Naive B cell (primary cell): ENCODE data around the gene ANK2. TPM values are rescaled to one million over a fixed set of nuclear protein-coding genes. Genes with fewer than 3 reads are reported as not detected.
"Not testable (repeated sequence)": the region's sequence is repeated elsewhere in the genome, so short reads cannot be mapped to it uniquely, and the experiment has no call there.

ENCODE experiments used
- ATAC-seq, 2 donors: fragments of 150-1000 bp; cut with Tn5 transposase; 2 replicates each; pipeline ENCODE4 v1.10.0; 2021; ENCODE audit warnings: low read depth in 2 of 2, mild to moderate bottlenecking in 2 of 2, moderate library complexity in 2 of 2
- DNase-seq: peaks from one replicate; pipeline ENCODE4 v3.0.0; 2022
- H3K27ac Mint-ChIP-seq, 6 donors: one replicate each; pipeline ENCODE4 v1.8.0; 2020 to 2022; ENCODE audit warnings: mild to moderate bottlenecking in 6 of 6, mixed read lengths in 6 of 6, moderate library complexity in 5 of 6, inconsistent platforms in 2 of 6
- H3K27me3 Mint-ChIP-seq, 3 donors: one replicate each; pipeline ENCODE4 v1.8.0; 2021 to 2022; ENCODE audit warnings: mixed read lengths in 3 of 3, mild to moderate bottlenecking in 1 of 3
- H3K36me3 Mint-ChIP-seq, 2 donors: one replicate each; pipeline ENCODE4 v1.8.0; 2020 to 2022; ENCODE audit warnings: mixed read lengths in 2 of 2, inconsistent platforms in 1 of 2, mild to moderate bottlenecking in 1 of 2
- H3K4me1 Mint-ChIP-seq, 3 donors: one replicate each; pipeline ENCODE4 v1.8.0; 2020 to 2022; ENCODE audit warnings: mixed read lengths in 3 of 3, inconsistent platforms in 1 of 3, mild to moderate bottlenecking in 1 of 3, moderate library complexity in 1 of 3
- H3K4me3 Mint-ChIP-seq, 8 donors: one replicate each; pipeline ENCODE4 v1.8.0; 2020 to 2022; ENCODE audit warnings: mild to moderate bottlenecking in 8 of 8, mixed read lengths in 8 of 8, moderate library complexity in 8 of 8, inconsistent platforms in 2 of 8
- H3K9me3 Mint-ChIP-seq, 7 donors: one replicate each; pipeline ENCODE4 v1.8.0; 2020 to 2022; ENCODE audit warnings: mixed read lengths in 7 of 7, mild to moderate bottlenecking in 5 of 7, inconsistent platforms in 2 of 7, moderate library complexity in 1 of 7
- polyA plus RNA-seq, 6 donors: library from polyadenylated mRNA; unstranded; fragments of 300-500 nt; fragmentation: Illumina TruSeq; gene quantifications; one replicate each; pipeline ENCODE4 v1.2.3, GENCODE V29; 2021; ENCODE audit warnings: low read depth in 6 of 6

Gene ANK2
- polyA plus RNA-seq, 6 donors from 2014 or later, result 0.24 to 0.36 (median 0.28) TPM; not detected in 3

DNA sequence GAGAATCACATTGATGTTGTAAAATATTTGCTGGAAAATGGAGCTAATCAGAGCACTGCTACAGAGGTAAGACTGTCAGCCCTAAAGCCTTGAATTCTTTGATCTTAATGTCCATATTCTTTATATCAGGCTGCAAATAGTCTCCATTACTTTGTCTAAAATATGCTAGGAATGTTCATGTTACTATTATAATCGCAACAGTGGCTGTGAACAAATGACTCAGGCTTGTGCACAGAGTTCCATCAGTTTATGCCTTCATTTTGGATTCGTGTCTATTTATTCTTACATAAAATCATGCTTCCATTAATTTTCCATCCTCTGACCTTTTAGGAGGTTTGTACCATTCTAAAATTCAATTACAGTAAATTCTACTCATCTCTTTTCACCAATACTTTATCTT lies 182.7 kb downstream of the ANK2 start:
- no peaks in the 10 kb centered on the region for H3K36me3 Mint-ChIP-seq
- no peaks in the 10 kb centered on the region for H3K4me1 Mint-ChIP-seq
- H3K27ac Mint-ChIP-seq, result no peak overlapping the region
- no peak overlapping the region for H3K4me3 Mint-ChIP-seq
- no peaks in the 10 kb centered on the region for H3K9me3 Mint-ChIP-seq
- no peak for ATAC-seq
- DNase-seq, result no peak
- H3K27me3 Mint-ChIP-seq, result peaks cover 0 to 7% (median 6%) of the 10 kb centered on the region in 3 donors

DNA sequence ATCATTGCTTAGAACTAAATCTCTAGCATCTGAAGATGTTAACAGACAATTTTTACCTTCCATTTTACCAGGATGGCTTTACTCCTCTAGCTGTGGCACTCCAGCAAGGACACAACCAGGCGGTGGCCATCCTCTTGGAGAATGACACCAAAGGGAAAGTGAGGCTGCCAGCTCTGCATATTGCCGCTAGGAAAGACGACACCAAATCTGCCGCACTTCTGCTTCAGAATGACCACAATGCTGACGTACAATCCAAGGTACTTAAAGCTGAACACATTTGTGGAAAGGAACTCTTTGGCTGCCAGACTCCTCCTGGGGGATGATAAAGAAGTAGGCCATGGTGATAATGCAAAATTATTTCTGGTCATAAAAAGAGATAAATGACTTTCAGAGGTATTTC lies 187.5 kb downstream of the ANK2 start:
- no peak overlapping the region for H3K4me3 Mint-ChIP-seq
- H3K36me3 Mint-ChIP-seq, result no peaks in the 10 kb centered on the region
- DNase-seq, result no peak
- peaks cover 0 to 2% (median 0%) of the 10 kb centered on the region in 7 donors for H3K9me3 Mint-ChIP-seq
- no peaks in the 10 kb centered on the region for H3K4me1 Mint-ChIP-seq
- H3K27me3 Mint-ChIP-seq, result peaks cover 0 to 6% (median 6%) of the 10 kb centered on the region in 3 donors
- no peak for ATAC-seq
- H3K27ac Mint-ChIP-seq, result no peak overlapping the region

DNA sequence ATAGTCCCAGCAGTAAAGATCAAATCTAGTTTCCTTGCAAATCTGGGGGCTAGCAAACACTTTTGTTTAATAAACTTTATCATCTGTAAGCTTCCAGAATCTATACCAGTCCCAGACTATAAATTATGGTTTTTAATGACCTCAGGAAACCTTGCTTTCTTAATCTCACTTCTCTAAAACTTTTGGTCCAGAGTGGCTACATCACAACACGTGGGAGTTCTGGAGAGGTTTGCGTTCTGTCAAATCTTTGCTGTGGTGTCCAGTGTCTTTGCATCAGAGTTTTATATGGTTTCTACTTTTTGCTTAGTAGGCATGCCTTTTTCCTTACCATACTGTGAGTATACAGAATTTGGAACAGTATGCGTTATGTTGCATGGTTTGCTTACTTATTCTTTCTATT lies 193.9 kb downstream of the ANK2 start:
- DNase-seq, result no peak
- ATAC-seq, result no peak
- H3K9me3 Mint-ChIP-seq, result peaks cover 0 to 11% (median 3%) of the 10 kb centered on the region in 7 donors
- H3K4me3 Mint-ChIP-seq, result no peak overlapping the region
- peaks cover 0 to 4% (median 0%) of the 10 kb centered on the region in 3 donors for H3K27me3 Mint-ChIP-seq
- H3K36me3 Mint-ChIP-seq, result no peaks in the 10 kb centered on the region
- H3K27ac Mint-ChIP-seq, result no peak overlapping the region
- H3K4me1 Mint-ChIP-seq, result no peaks in the 10 kb centered on the region

DNA sequence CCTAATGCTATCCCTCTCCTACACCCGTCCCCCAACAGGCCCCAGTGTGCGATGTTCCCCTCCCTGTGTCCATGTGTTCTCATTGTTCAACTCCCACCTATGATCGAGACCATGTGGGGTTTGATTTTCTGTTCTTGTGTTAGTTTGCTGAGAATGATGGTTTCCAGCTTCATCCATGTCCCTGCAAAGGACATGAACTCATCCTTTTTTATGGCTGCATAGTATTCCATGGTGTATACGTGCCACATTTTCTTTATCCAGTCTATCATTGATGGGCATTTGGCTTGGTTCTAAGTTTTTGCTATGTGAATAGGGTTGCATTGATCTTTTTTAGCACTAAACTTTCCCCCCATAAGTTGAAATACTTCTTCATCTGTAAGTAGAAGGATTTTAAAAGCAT lies 195.3 kb downstream of the ANK2 start:
- ATAC-seq, H3K4me1 Mint-ChIP-seq, H3K36me3 Mint-ChIP-seq, DNase-seq, H3K27ac Mint-ChIP-seq, H3K4me3 Mint-ChIP-seq, H3K27me3 Mint-ChIP-seq: not testable (repeated sequence)
- peaks cover 0 to 11% (median 3%) of the 10 kb centered on the region in 7 donors for H3K9me3 Mint-ChIP-seq

DNA sequence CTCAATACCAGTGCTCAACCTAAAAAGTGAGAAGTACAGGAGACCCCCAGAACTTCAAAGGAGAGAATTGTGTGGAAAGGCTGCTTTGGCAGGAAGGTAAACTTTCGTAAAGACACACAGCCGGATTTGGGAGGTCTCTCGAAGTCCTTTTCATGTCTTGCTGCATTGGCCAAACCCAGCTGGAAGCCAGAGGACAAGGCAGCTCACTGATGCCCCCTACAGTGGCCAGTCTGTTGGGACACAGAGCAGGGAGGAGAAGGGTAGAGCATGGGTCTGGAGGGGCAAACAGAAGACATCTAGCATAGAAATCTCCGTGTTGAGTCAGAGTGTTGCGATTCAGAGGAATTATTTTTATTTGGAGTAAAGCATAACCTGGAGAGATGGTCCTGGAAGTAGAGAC lies 198.9 kb downstream of the ANK2 start:
- no peaks in the 10 kb centered on the region for H3K4me1 Mint-ChIP-seq
- no peaks in the 10 kb centered on the region for H3K36me3 Mint-ChIP-seq
- no peak overlapping the region for H3K4me3 Mint-ChIP-seq
- ATAC-seq (no peak), DNase-seq (no peak)
- H3K9me3 Mint-ChIP-seq, result peaks cover 0 to 11% (median 3%) of the 10 kb centered on the region in 7 donors
- peaks cover 0 to 4% (median 0%) of the 10 kb centered on the region in 3 donors for H3K27me3 Mint-ChIP-seq
- H3K27ac Mint-ChIP-seq, result peak overlapping the region in 1 of 6 donors; percentile 28

- Mint-ChIP-seq H3K27ac (no peak overlapping the region), H3K36me3 (no peaks in the 10 kb centered on the region), H3K4me1 (no peaks in the 10 kb centered on the region), H3K9me3 (no peaks in the 10 kb centered on the region), H3K4me3 (no peak overlapping the region), H3K27me3 (peaks cover 0 to 12% (median 6%) of the 10 kb centered on the region in 3 donors)
- DNase-seq (no peak), ATAC-seq (no peak)
Measured at GRCh38 chr4:113255628-113256027, 206.2 kb downstream of the ANK2 start.

DNA sequence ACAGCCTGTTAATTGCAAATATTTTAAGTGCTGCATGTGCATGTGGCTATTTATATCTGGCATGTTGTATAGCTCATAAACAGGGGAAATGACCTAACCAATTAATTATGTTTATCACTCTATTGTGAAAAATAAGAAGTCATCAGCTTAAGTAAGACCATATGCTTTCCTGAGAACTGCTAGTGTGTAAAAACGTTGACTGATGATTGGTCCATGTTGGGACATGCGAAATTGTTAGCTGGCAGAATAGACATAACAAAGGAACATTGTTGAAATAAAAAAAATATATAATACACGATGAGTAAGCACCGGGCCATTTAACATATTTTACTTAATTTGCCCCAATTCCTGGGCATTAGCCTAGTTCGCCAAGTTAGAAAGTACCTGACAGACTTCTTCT lies 207.5 kb downstream of the ANK2 start:
- no peak for ATAC-seq
- no peak for DNase-seq
- Mint-ChIP-seq H3K9me3 (no peaks in the 10 kb centered on the region), H3K4me1 (no peaks in the 10 kb centered on the region), H3K36me3 (no peaks in the 10 kb centered on the region), H3K27me3 (peaks cover 0 to 18% (median 6%) of the 10 kb centered on the region in 3 donors), H3K4me3 (no peak overlapping the region), H3K27ac (no peak overlapping the region)

DNA sequence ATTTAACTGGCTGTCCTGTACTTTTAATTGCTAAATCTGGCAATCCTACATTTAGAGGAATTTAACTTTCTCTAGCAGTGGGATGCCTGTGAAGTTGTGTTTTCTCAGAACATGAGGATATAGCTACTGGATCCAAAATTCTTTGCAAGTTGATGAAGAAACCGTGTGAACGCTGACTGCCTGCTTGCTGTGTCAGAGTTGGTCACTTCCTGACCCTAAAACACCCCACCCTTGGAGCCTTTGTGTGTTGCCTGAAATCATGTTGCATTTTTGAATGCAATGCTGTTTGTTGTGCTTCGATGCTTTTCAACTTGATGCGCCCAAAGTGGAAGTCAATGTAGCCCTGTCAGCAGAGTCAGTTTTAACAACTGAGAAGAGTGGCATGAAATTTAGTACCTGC lies 211.2 kb downstream of the ANK2 start:
- Mint-ChIP-seq H3K27ac (no peak overlapping the region), H3K4me1 (no peaks in the 10 kb centered on the region), H3K4me3 (no peak overlapping the region), H3K9me3 (peaks cover 0 to 1% (median 0%) of the 10 kb centered on the region in 7 donors), H3K36me3 (no peaks in the 10 kb centered on the region), H3K27me3 (peaks cover 0 to 17% (median 6%) of the 10 kb centered on the region in 3 donors)
- ATAC-seq (no peak), DNase-seq (no peak)

DNA sequence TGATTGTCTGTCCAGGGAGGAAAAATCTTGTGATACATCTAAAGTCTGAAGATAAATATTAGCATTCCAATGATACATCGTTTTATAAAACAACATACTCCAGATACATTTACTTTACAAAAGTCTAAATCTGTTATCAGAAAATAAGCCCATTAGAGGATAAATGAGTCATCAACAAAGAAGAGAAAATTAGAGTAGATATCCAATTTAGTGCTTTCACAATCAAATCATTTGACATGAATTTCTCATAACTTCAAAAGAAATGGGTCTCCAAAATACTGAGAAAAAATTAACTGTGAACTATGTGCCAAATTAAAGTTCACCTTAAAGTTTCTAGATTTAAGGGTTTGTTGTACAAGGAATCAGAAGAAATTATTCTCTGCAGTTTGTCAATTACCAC lies 213.8 kb downstream of the ANK2 start:
- Mint-ChIP-seq H3K27me3 (peaks cover 0 to 13% (median 2%) of the 10 kb centered on the region in 3 donors), H3K27ac (no peak overlapping the region), H3K36me3 (no peaks in the 10 kb centered on the region), H3K4me1 (no peaks in the 10 kb centered on the region), H3K9me3 (peaks cover 0 to 7% (median 3%) of the 10 kb centered on the region in 7 donors), H3K4me3 (no peak overlapping the region)
- no peak for ATAC-seq
- DNase-seq, result no peak

- H3K4me3 Mint-ChIP-seq, result no peak overlapping the region
- no peaks in the 10 kb centered on the region for H3K4me1 Mint-ChIP-seq
- ATAC-seq (no peak), DNase-seq (no peak)
- no peaks in the 10 kb centered on the region for H3K36me3 Mint-ChIP-seq
- peaks cover 0 to 6% (median 3%) of the 10 kb centered on the region in 7 donors for H3K9me3 Mint-ChIP-seq
- no peak overlapping the region for H3K27ac Mint-ChIP-seq
- H3K27me3 Mint-ChIP-seq, result peaks cover 0 to 11% (median 9%) of the 10 kb centered on the region in 3 donors
Measured at GRCh38 chr4:113270520-113271319, 221.3 kb downstream of the ANK2 start.

- Mint-ChIP-seq H3K4me3 (no peak overlapping the region), H3K36me3 (no peaks in the 10 kb centered on the region), H3K9me3 (peaks cover 0 to 2% (median 0%) of the 10 kb centered on the region in 7 donors), H3K4me1 (no peaks in the 10 kb centered on the region), H3K27me3 (peaks cover 8 to 17% (median 16%) of the 10 kb centered on the region in 3 donors), H3K27ac (no peak overlapping the region)
- DNase-seq (no peak), ATAC-seq (no peak)
Measured at GRCh38 chr4:113272523-113272922, 223.1 kb downstream of the ANK2 start.

GRCh38 chr4:113273721-113274220 lies 224.3 kb downstream of the ANK2 start:
- Mint-ChIP-seq H3K4me3 (no peak overlapping the region), H3K9me3 (no peaks in the 10 kb centered on the region), H3K27ac (no peak overlapping the region), H3K27me3 (peaks cover 8 to 21% (median 19%) of the 10 kb centered on the region in 3 donors), H3K4me1 (no peaks in the 10 kb centered on the region), H3K36me3 (no peaks in the 10 kb centered on the region)
- DNase-seq (no peak), ATAC-seq (no peak)

- no peaks in the 10 kb centered on the region for H3K9me3 Mint-ChIP-seq
- DNase-seq (no peak), ATAC-seq (no peak)
- H3K36me3 Mint-ChIP-seq, result no peaks in the 10 kb centered on the region
- no peaks in the 10 kb centered on the region for H3K4me1 Mint-ChIP-seq
- H3K4me3 Mint-ChIP-seq, result no peak overlapping the region
- H3K27me3 Mint-ChIP-seq, result peaks cover 8 to 14% (median 13%) of the 10 kb centered on the region in 3 donors
- H3K27ac Mint-ChIP-seq, result no peak overlapping the region
Measured at GRCh38 chr4:113276464-113277170, 227.2 kb downstream of the ANK2 start.
